RWPE2 (cell line): ENCODE measurements around the gene ZNF521.

Experiments
- ATAC-seq: fragments of 200-7000 bp; cut with Tn5 transposase; 3 replicates; pipeline ENCODE4 v1.9.1; 2021; ENCODE audit warnings: low read depth
- DNase-seq: peaks from one replicate; pipeline ENCODE4 v3.0.0-alpha.2; 2020; ENCODE audit warnings: low spot score
- H3K27ac ChIP-seq: fragments of 450-650 bp; 2 replicates; pipeline ENCODE4 v1.5.1; 2017; ENCODE audit warnings: mild to moderate bottlenecking; ENCODE audit not compliant: poor library complexity, severe bottlenecking
- H3K27me3 ChIP-seq: fragments of 250-450 bp; sonication (Bioruptor Pico); 2 replicates; pipeline ENCODE4 v1.5.1; 2021; ENCODE audit warnings: mild to moderate bottlenecking, moderate library complexity; ENCODE audit not compliant: insufficient read depth, poor library complexity, severe bottlenecking
- H3K36me3 ChIP-seq: fragments of 250-450 bp; sonication (Bioruptor Pico); 2 replicates; pipeline ENCODE4 v1.5.1; 2020; ENCODE audit warnings: low read depth, mild to moderate bottlenecking, moderate library complexity
- H3K4me1 ChIP-seq: fragments of 250-450 bp; sonication (Bioruptor Pico); 2 replicates; pipeline ENCODE4 v1.5.1; 2021; ENCODE audit warnings: mild to moderate bottlenecking, moderate library complexity; ENCODE audit not compliant: insufficient read depth, poor library complexity, severe bottlenecking
- H3K4me3 ChIP-seq: fragments of 250-450 bp; sonication (Bioruptor Pico); 2 replicates; pipeline ENCODE4 v1.5.1; 2021; ENCODE audit warnings: mild to moderate bottlenecking, moderate library complexity; ENCODE audit not compliant: severe bottlenecking
- H3K9me3 ChIP-seq: fragments of 250-450 bp; sonication (Bioruptor Pico); 2 replicates; pipeline ENCODE4 v1.5.1; 2021; ENCODE audit warnings: mild to moderate bottlenecking, moderate library complexity; ENCODE audit not compliant: severe bottlenecking
- TF ChIP-seq, protein P1 (sequence below): fragments of 450-650 bp; IDR thresholded peaks from one replicate; pipeline ENCODE4 v1.5.1; 2017; ENCODE audit warnings: mild to moderate bottlenecking, moderate library complexity; ENCODE audit not compliant: poor library complexity, severe bottlenecking

ZNF521 gene

DNA sequence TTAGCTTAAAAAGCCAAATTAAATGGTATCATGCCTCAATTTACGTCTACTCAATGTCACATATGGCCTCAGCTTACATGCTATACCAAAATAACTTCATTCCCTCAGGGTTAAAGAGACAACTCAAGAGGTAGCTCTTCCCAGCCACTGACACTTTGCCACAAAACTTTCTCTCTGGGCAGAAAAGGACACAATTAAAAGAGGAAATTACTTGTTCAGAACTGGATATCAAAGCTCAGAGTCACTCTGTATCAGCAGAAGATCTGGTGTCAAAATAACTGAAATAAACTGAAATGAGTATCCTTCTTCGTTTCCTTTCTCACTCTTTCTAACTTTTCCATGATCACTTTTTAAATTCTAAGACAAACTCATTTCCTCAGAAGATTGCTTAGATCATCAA, 108.7 kb downstream of the ZNF521 start:
- Histone ChIP-seq H3K36me3 (no peaks in the 10 kb centered on the region), H3K4me1 (no peaks in the 10 kb centered on the region), H3K9me3 (no peaks in the 10 kb centered on the region), H3K4me3 (no peak overlapping the region), H3K27ac (no peak overlapping the region), H3K27me3 (no peaks in the 10 kb centered on the region)
- ATAC-seq (no peak), DNase-seq (no peak)
- TF ChIP-seq, protein P1, sequence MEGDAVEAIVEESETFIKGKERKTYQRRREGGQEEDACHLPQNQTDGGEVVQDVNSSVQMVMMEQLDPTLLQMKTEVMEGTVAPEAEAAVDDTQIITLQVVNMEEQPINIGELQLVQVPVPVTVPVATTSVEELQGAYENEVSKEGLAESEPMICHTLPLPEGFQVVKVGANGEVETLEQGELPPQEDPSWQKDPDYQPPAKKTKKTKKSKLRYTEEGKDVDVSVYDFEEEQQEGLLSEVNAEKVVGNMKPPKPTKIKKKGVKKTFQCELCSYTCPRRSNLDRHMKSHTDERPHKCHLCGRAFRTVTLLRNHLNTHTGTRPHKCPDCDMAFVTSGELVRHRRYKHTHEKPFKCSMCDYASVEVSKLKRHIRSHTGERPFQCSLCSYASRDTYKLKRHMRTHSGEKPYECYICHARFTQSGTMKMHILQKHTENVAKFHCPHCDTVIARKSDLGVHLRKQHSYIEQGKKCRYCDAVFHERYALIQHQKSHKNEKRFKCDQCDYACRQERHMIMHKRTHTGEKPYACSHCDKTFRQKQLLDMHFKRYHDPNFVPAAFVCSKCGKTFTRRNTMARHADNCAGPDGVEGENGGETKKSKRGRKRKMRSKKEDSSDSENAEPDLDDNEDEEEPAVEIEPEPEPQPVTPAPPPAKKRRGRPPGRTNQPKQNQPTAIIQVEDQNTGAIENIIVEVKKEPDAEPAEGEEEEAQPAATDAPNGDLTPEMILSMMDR, result no peak

DNA sequence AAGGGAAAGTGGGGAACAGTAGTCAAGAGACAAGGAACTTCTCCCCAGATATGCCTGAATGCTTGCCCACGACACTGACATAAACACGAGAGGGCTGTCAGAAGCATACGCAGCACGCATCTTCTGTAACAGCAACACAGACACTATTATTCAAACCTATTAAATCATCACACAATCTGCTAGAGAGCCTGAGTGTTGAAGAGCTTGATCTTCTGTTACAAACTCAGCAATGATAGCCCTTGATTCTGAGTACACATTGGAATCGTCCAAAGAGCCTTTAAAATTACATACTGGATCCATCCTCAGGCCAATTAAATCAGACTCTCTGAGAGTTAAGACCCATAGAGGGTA, 111.6 kb downstream of the ZNF521 start:
- ATAC-seq (no peak), DNase-seq (no peak)
- Histone ChIP-seq H3K4me1 (no peaks in the 10 kb centered on the region), H3K27me3 (no peaks in the 10 kb centered on the region), H3K9me3 (no peaks in the 10 kb centered on the region), H3K36me3 (no peaks in the 10 kb centered on the region), H3K27ac (no peak overlapping the region), H3K4me3 (no peak overlapping the region)
- TF ChIP-seq, protein P1, result no peak

DNA sequence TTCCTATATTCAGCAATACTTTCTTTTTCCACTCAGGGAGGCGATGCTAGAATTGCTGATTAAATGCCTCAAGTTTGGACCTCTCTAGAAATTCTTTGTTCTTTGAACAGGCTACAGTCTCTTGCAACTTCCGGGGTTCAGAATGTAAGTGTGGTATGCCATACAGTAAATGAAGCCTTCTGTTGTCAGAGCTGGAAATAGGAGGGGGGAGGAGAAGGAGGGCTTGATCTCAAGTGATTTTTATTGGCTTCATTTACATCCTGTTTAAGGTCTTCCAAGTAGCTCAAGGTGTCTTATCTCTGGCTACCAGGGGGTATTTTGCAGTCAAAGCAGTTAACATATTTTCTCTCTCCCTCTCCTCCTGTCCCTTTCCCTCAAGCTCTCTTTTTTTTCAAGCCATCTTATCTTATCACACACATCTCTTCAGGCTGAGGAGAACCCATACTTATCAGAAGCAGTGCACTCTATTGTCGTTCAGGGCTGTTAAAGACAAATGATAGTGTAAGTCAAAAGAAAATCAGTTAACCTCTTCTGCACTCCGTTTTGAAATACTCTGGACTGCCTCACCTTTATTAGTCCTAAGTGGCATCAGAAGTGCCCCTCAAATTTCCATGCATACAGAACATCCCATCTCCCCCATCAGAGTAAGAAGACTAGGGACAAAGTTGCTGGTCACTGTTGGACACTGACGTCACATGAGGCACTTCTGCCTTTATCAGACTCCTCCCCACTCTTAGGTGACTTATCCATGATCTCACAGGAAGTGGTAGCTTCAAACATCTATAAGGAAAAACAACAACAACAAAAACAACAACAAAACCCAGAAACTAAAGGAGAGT, 112.2 kb downstream of the ZNF521 start:
- ATAC-seq (no peak), DNase-seq (no peak)
- no peak overlapping the region for H3K4me3 ChIP-seq
- H3K9me3 ChIP-seq, result no peaks in the 10 kb centered on the region
- H3K27me3 ChIP-seq, result no peaks in the 10 kb centered on the region
- H3K4me1 ChIP-seq, result no peaks in the 10 kb centered on the region
- H3K36me3 ChIP-seq, result no peaks in the 10 kb centered on the region
- no peak overlapping the region for H3K27ac ChIP-seq
- TF ChIP-seq, protein P1, result no peak

DNA sequence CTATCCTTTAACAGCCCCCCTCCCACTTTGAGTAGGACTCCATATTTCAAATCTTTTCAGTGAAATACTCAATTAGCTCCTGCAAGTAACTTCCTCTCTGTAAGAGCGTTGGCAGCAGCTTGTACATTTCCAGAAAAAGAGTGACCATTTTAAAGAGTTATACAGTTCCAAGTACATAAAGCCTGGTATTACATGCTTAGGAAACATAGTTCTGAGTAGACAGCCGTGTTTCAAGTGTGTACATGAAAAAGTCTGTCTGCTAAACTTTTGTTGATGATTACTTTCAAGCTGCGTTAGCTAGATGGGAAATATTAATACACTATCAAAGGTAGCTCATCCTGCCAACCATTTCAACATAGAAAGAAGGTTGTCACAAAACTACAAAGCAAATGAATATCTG, 112.8 kb downstream of the ZNF521 start:
- ATAC-seq (no peak), DNase-seq (no peak)
- no peaks in the 10 kb centered on the region for H3K4me1 ChIP-seq
- H3K9me3 ChIP-seq, result no peaks in the 10 kb centered on the region
- TF ChIP-seq, protein P1, result no peak
- H3K27me3 ChIP-seq, result no peaks in the 10 kb centered on the region
- H3K27ac ChIP-seq, result no peak overlapping the region
- no peaks in the 10 kb centered on the region for H3K36me3 ChIP-seq
- no peak overlapping the region for H3K4me3 ChIP-seq

DNA sequence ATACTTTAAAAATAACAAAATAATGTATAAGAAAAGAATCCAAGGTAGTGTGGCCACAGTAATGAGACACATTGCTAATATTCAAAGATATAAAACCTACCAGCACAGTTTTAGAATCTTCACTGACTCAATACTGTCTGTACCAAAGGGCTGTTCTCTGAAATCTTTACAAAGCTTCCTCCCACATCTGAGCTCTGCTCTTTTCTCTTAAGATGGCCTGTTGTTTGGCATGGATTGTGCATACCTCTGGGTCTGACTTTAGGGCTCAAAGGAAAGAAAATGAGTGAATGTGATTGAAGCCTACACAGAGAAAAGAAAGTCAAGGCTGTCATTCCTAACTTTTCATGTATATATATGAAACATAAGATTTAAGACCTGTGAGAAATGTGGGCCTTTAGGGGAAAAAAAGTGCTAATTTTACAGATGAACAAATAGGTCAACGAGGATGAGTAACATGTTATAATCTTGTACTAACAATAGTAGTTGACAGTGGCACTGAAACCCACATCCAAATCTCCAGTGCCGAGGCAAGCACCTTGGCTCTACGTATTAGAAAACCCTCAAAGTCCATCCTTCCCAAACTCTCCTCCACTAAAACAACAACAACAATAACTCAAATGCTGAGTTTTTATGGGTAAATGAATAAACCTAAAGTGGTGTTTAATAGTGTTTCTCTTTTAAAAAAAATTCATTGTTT, 114.2 kb downstream of the ZNF521 start:
- ATAC-seq (no peak), DNase-seq (no peak)
- Histone ChIP-seq H3K27ac (no peak overlapping the region), H3K36me3 (no peaks in the 10 kb centered on the region), H3K27me3 (no peaks in the 10 kb centered on the region), H3K4me1 (no peaks in the 10 kb centered on the region), H3K4me3 (no peak overlapping the region), H3K9me3 (no peaks in the 10 kb centered on the region)
- TF ChIP-seq, protein P1, result no peak
